A673 (cell line): ENCODE results near the gene CAPN11.
"Not testable (repeated sequence)": the region's sequence is repeated elsewhere in the genome, so short reads cannot be mapped to it uniquely, and the experiment has no call there.

Experiments
- CTCF ChIP-seq: fragments of 300-800, 200-600 bp; sonication (generic); conservative IDR thresholded peaks from 2 replicates; pipeline ENCODE4 v1.5.1; 2017; ENCODE audit warnings: low read depth, mild to moderate bottlenecking, antibody characterized with exemption, low read length, moderate library complexity, mixed read lengths
- EZH2 ChIP-seq: fragments of 200-600 bp; sonication (generic); IDR thresholded peaks from 2 replicates; pipeline ENCODE4 v1.6.1; 2017; ENCODE audit warnings: borderline replicate concordance, low read depth, mild to moderate bottlenecking, mixed read lengths, antibody characterized with exemption, low read length; ENCODE audit not compliant: poor library complexity, severe bottlenecking

DNA sequence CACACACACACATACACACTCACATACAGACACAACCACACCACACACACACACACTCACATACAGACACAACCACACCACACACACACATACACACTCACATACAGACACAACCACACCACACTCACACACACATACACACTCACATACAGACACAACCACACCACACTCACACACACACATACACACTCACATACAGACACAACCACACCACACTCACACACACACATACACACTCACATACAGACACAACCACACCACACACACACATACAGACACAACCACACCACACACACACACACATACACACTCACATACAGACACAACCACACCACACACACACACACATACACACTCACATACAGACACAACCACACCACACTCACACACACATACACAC, 23.2 kb downstream of the CAPN11 start:
- TF ChIP-seq EZH2, CTCF: not testable (repeated sequence)
